GM12878 (cell line): Measurements from ENCODE around the gene PCAT6.

Source experiments
- ATF2 ChIP-seq: IDR thresholded peaks from 2 replicates; pipeline ENCODE4 v1.6.1; 2012; ENCODE audit warnings: low read length, inconsistent platforms
- BRCA1 ChIP-seq: IDR thresholded peaks from 2 replicates; pipeline ENCODE4 v1.6.1; 2011; ENCODE audit warnings: low read depth, low read length, improper control_type of control experiment
- CBX5 ChIP-seq: sonication (generic); IDR thresholded peaks from 2 replicates; pipeline ENCODE4 v1.6.1; 2016; ENCODE audit warnings: low read depth, moderate library complexity, mild to moderate bottlenecking, inconsistent platforms
- CTCF ChIP-seq, 3 experiments: IDR thresholded peaks in 2 of 3; conservative IDR thresholded peaks in 1 of 3; 2 replicates each; pipeline ENCODE4 v1.5.1; 2011; ENCODE audit warnings: low read depth in 3 of 3, low read length in 3 of 3, mild to moderate bottlenecking in 3 of 3, control low read depth in 2 of 3, moderate library complexity in 2 of 3, inconsistent platforms in 1 of 3, mixed read lengths in 1 of 3; ENCODE audit not compliant: control insufficient read depth in 2 of 3, insufficient read depth in 1 of 3; ENCODE audit errors: extremely low read depth in 1 of 3
- KDM1A ChIP-seq: fragments of 200-600 bp; sonication (generic); IDR thresholded peaks from 2 replicates; pipeline ENCODE4 v1.6.1; 2016; ENCODE audit warnings: borderline replicate concordance
- MXI1 ChIP-seq: fragments of 150-350 bp; IDR thresholded peaks from 2 replicates; pipeline ENCODE4 v1.6.1; 2011; ENCODE audit warnings: low read depth, mild to moderate bottlenecking, inconsistent platforms, low read length, improper control_type of control experiment
- POLR2A ChIP-seq: IDR thresholded peaks from 2 replicates; pipeline ENCODE4 v1.6.1; 2011; ENCODE audit warnings: low read depth, mild to moderate bottlenecking, low read length
- POLR2AphosphoS5 ChIP-seq: IDR thresholded peaks from 2 replicates; pipeline ENCODE4 v1.6.1; 2011; ENCODE audit warnings: mild to moderate bottlenecking, low read length, inconsistent platforms
- RAD21 ChIP-seq: IDR thresholded peaks from 2 replicates; pipeline ENCODE4 v1.6.1; 2011; ENCODE audit warnings: mild to moderate bottlenecking, low read depth, low read length, moderate library complexity; ENCODE audit not compliant: insufficient read depth
- REST ChIP-seq: IDR thresholded peaks from 2 replicates; pipeline ENCODE4 v1.6.1; 2012; ENCODE audit warnings: mild to moderate bottlenecking, low read depth, low read length
- RFX5 ChIP-seq: IDR thresholded peaks from 2 replicates; pipeline ENCODE4 v1.6.1; 2011; ENCODE audit warnings: low read depth, low read length, improper control_type of control experiment
- TCF3 ChIP-seq: IDR thresholded peaks from 2 replicates; pipeline ENCODE4 v1.6.1; 2012; ENCODE audit warnings: low read depth, mild to moderate bottlenecking, low read length, borderline replicate concordance; ENCODE audit not compliant: insufficient read depth
- ZNF274 ChIP-seq: IDR thresholded peaks from one replicate; pipeline ENCODE4 v1.8.0; 2011; ENCODE audit not compliant: insufficient read length, insufficient read depth

- TF ChIP-seq MXI1, result no peak
- no peak for TF ChIP-seq TCF3
- TF ChIP-seq BRCA1, result no peak
- TF ChIP-seq POLR2AphosphoS5, result no peak
- TF ChIP-seq CTCF (IDR thresholded peaks at IDR 0.05 in 2 of 3, conservative IDR thresholded peaks at IDR 0.05 in 1 of 3; ENCODE audit: control insufficient read depth in 2 of 3, extremely low read depth in 1 of 3, insufficient read depth in 1 of 3, low read depth in 3 of 3, low read length in 3 of 3), result no peak
- TF ChIP-seq RAD21, result no peak
- no peak for TF ChIP-seq ZNF274
- TF ChIP-seq RFX5, result no peak
- TF ChIP-seq POLR2A, result no peak
- TF ChIP-seq KDM1A, result no peak
- no peak for TF ChIP-seq REST
- no peak for TF ChIP-seq ATF2
- TF ChIP-seq CBX5, result no peak
These were observed 4.4 kb downstream of the PCAT6 start for GRCh38 chr1:202815120-202815519.
